Neural progenitor cell (in vitro differentiated cells): ENCODE results near the gene SOBP. TPM values are rescaled to one million over a fixed set of nuclear protein-coding genes. Genes with fewer than 3 reads are reported as not detected.

Experiments
- DNase-seq: peaks from one replicate; pipeline ENCODE4 v3.0.0-alpha.2; 2016; ENCODE audit warnings: low spot score
- H2AFZ ChIP-seq: fragments of 200-600 bp; sonication (generic); replicated peaks from 2 replicates; pipeline ENCODE4 v1.6.1; 2016; ENCODE audit warnings: antibody characterized with exemption
- H3F3A ChIP-seq: fragments of 200-600 bp; sonication (generic); 2 replicates; pipeline ENCODE4 v1.6.1; 2016; ENCODE audit warnings: antibody characterized with exemption, low read depth
- H3K27ac ChIP-seq: fragments of 200-600 bp; sonication (generic); 2 replicates; pipeline ENCODE4 v1.5.1; 2016; ENCODE audit warnings: mild to moderate bottlenecking
- H3K27me3 ChIP-seq: fragments of 200-600 bp; sonication (generic); 2 replicates; pipeline ENCODE4 v1.6.1; 2016; ENCODE audit warnings: mild to moderate bottlenecking, moderate library complexity
- H3K36me3 ChIP-seq: fragments of 200-600 bp; sonication (generic); 2 replicates; pipeline ENCODE4 v1.5.1; 2016
- H3K4me1 ChIP-seq: fragments of 200-600 bp; sonication (generic); 2 replicates; pipeline ENCODE4 v1.6.1; 2016; ENCODE audit warnings: mixed run types
- H3K4me2 ChIP-seq: fragments of 200-600 bp; sonication (generic); 2 replicates; pipeline ENCODE4 v1.6.1; 2016
- H3K4me3 ChIP-seq: fragments of 200-600 bp; sonication (generic); 2 replicates; pipeline ENCODE4 v1.5.1; 2016
- H3K79me2 ChIP-seq: fragments of 200-600 bp; sonication (generic); 2 replicates; pipeline ENCODE4 v1.6.1; 2016; ENCODE audit warnings: low read depth
- H3K9ac ChIP-seq: fragments of 200-600 bp; sonication (generic); 2 replicates; pipeline ENCODE4 v1.6.1; 2016
- H3K9me3 ChIP-seq: fragments of 200-600 bp; sonication (generic); 2 replicates; pipeline ENCODE4 v1.5.1; 2016; ENCODE audit warnings: low read depth
- H4K20me1 ChIP-seq: fragments of 200-600 bp; sonication (generic); 2 replicates; pipeline ENCODE4 v1.6.1; 2016; ENCODE audit warnings: low read depth
- H3K27ac Mint-ChIP-seq: 3 replicates; pipeline ENCODE4 v1.8.0; 2021; ENCODE audit warnings: mixed read lengths
- H3K27me3 Mint-ChIP-seq: 2 replicates; pipeline ENCODE4 v1.8.0; 2022; ENCODE audit warnings: low read depth, mild to moderate bottlenecking, inconsistent platforms, moderate library complexity, mixed read lengths; ENCODE audit not compliant: insufficient read depth
- H3K36me3 Mint-ChIP-seq: 3 replicates; pipeline ENCODE4 v1.8.0; 2021; ENCODE audit warnings: mixed read lengths
- H3K4me1 Mint-ChIP-seq: 3 replicates; pipeline ENCODE4 v1.8.0; 2021; ENCODE audit warnings: mixed read lengths
- H3K4me3 Mint-ChIP-seq: 3 replicates; pipeline ENCODE4 v1.8.0; 2021; ENCODE audit warnings: mild to moderate bottlenecking, moderate library complexity, mixed read lengths
- H3K9me3 Mint-ChIP-seq: 3 replicates; pipeline ENCODE4 v1.8.0; 2020; ENCODE audit warnings: mixed read lengths
- CTCF ChIP-seq: fragments of 200-600 bp; sonication (generic); IDR thresholded peaks from 2 replicates; pipeline ENCODE4 v1.5.1; 2017; ENCODE audit warnings: antibody characterized with exemption, mild to moderate bottlenecking
- EZH2 ChIP-seq: fragments of 200-600 bp; sonication (generic); IDR thresholded peaks from 2 replicates; pipeline ENCODE4 v1.6.1; 2017; ENCODE audit warnings: antibody characterized with exemption, mild to moderate bottlenecking, moderate library complexity
- EZH2phosphoT487 ChIP-seq: fragments of 200-600 bp; sonication (generic); IDR thresholded peaks from 2 replicates; pipeline ENCODE4 v1.6.1; 2017; ENCODE audit warnings: antibody characterized with exemption
- total RNA-seq: library from RNA; depleted of rRNA; stranded (reverse); fragments of >200 nt; gene quantifications from 2 replicates; pipeline ENCODE4 v1.2.3, GENCODE V29; 2015; ENCODE audit warnings: low replicate concordance

Gene SOBP
- total RNA-seq, 1 donor from 2014 or later = 12.6 TPM

- H3K27ac ChIP-seq = peak within 1 kb of the TSS; percentile 47
- peak within 1 kb of the TSS; percentile 91 for H3K4me3 ChIP-seq
- H3K9me3 ChIP-seq = no peaks in the 10 kb centered on the region
- TF ChIP-seq EZH2 (peak; percentile 0), EZH2phosphoT487 (peak; percentile 13), CTCF (peak; percentile 65)
- H3K79me2 ChIP-seq = peaks cover 13% of the 10 kb centered on the region
- peak within 1 kb of the TSS; percentile 92 for H3K4me3 Mint-ChIP-seq
- no peaks in the 10 kb centered on the region for H3K4me1 ChIP-seq
- DNase-seq = peak; percentile 99
- H3K36me3 ChIP-seq = no peaks in the 10 kb centered on the region
- peak within 1 kb of the TSS; percentile 63 for H3K9ac ChIP-seq
- H3K9me3 Mint-ChIP-seq = no peaks in the 10 kb centered on the region
- H3F3A ChIP-seq = peaks cover 12% of the 10 kb centered on the region
- H3K27me3 ChIP-seq = peaks cover 14% of the 10 kb centered on the region
- no peaks in the 10 kb centered on the region for H3K27me3 Mint-ChIP-seq
- H3K4me2 ChIP-seq = peak within 1 kb of the TSS; percentile 92
- peak within 1 kb of the TSS; percentile 86 for H3K27ac Mint-ChIP-seq
- H3K36me3 Mint-ChIP-seq = peaks cover 3% of the 10 kb centered on the region
- peak within 1 kb of the TSS; percentile 99 for H2AFZ ChIP-seq
- peaks cover 10% of the 10 kb centered on the region for H3K4me1 Mint-ChIP-seq
- H4K20me1 ChIP-seq = no peaks in the 10 kb centered on the region
These were observed 30.4 kb upstream of the SOBP start, which contains the start of gene PDSS2 for GRCh38 chr6:107459283-107460082. TSS of gene PDSS2 (minus strand) at chr6:107459564. CDS start at chr6:107459285, 279 bp downstream.

- H3F3A ChIP-seq = peaks cover 12% of the 10 kb centered on the region
- peaks cover 14% of the 10 kb centered on the region for H3K27me3 ChIP-seq
- Mint-ChIP-seq H3K36me3 (peaks cover 2% of the 10 kb centered on the region), H3K27ac (no peak overlapping the region), H3K4me3 (peak overlapping the region; percentile 92), H3K4me1 (peaks cover 10% of the 10 kb centered on the region), H3K9me3 (no peaks in the 10 kb centered on the region), H3K27me3 (no peaks in the 10 kb centered on the region)
- DNase-seq = no peak
- H3K36me3 ChIP-seq = no peaks in the 10 kb centered on the region
- H3K4me1 ChIP-seq = no peaks in the 10 kb centered on the region
- H4K20me1 ChIP-seq = no peaks in the 10 kb centered on the region
- H3K9me3 ChIP-seq = no peaks in the 10 kb centered on the region
- peak overlapping the region; percentile 91 for H3K4me2 ChIP-seq
- H3K4me3 ChIP-seq = peak overlapping the region; percentile 91
- TF ChIP-seq EZH2 (peak; percentile 40), EZH2phosphoT487 (no peak), CTCF (no peak)
- H3K27ac ChIP-seq = no peak overlapping the region
- H3K9ac ChIP-seq = no peak overlapping the region
- H2AFZ ChIP-seq = peak overlapping the region; percentile 95
- peaks cover 13% of the 10 kb centered on the region for H3K79me2 ChIP-seq
These were observed 29.8 kb upstream of the SOBP start for GRCh38 chr6:107460083-107460631.

- Histone ChIP-seq H3K4me2 (no peak overlapping the region), H3K36me3 (no peaks in the 10 kb centered on the region), H3K79me2 (no peaks in the 10 kb centered on the region), H3K9ac (no peak overlapping the region), H3K27ac (no peak overlapping the region), H2AFZ (no peak overlapping the region), H3K27me3 (peaks cover under 1% of the 10 kb centered on the region), H3K4me3 (no peak overlapping the region), H3K9me3 (no peaks in the 10 kb centered on the region), H4K20me1 (no peaks in the 10 kb centered on the region), H3F3A (peaks cover 29% of the 10 kb centered on the region), H3K4me1 (peaks cover 22% of the 10 kb centered on the region)
- no peak for DNase-seq
- no peak for TF ChIP-seq CTCF
- no peak for TF ChIP-seq EZH2
- no peak for TF ChIP-seq EZH2phosphoT487
- H3K4me3 Mint-ChIP-seq = no peak overlapping the region
- no peaks in the 10 kb centered on the region for H3K36me3 Mint-ChIP-seq
- H3K27ac Mint-ChIP-seq = no peak overlapping the region
- no peaks in the 10 kb centered on the region for H3K9me3 Mint-ChIP-seq
- H3K27me3 Mint-ChIP-seq = no peaks in the 10 kb centered on the region
- H3K4me1 Mint-ChIP-seq = peaks cover 11% of the 10 kb centered on the region
These were observed 23.9 kb upstream of the SOBP start for GRCh38 chr6:107466062-107466461.
